ENCODE data around the gene CRAMP1. TPM values are rescaled to one million over a fixed set of nuclear protein-coding genes. Genes with fewer than 3 reads are reported as not detected.

Gene CRAMP1
- total RNA-seq, 1 donor from 2014 or later, result 52.4 TPM

- TF ChIP-seq CTCF (IDR thresholded peaks at IDR 0.05; ENCODE audit: partially characterized antibody, unreplicated experiment), result no peak
- H3K4me1 Mint-ChIP-seq (ENCODE audit: low read depth, unreplicated experiment), result peaks cover 41% of the 10 kb centered on the region
- H3K9me3 Mint-ChIP-seq (ENCODE audit: unreplicated experiment), result peaks cover 19% of the 10 kb centered on the region
- peaks cover 17% of the 10 kb centered on the region for H3K27me3 Mint-ChIP-seq (ENCODE audit: unreplicated experiment)
- no peaks in the 10 kb centered on the region for H3K36me3 Mint-ChIP-seq (ENCODE audit: unreplicated experiment)
- DNase-seq, result no peak
- H3K4me3 Mint-ChIP-seq (ENCODE audit: unreplicated experiment), result peak overlapping the region; percentile 91
- peak overlapping the region; percentile 53 for H3K27ac Mint-ChIP-seq (ENCODE audit: unreplicated experiment)
These were observed 96.6 kb downstream of the CRAMP1 start for GRCh38 chr16:1708768-1709180.

GRCh38 chr16:1709356-1709755 lies 97.2 kb downstream of the CRAMP1 start:
- no peak for DNase-seq
- peak overlapping the region; percentile 88 for H3K27ac Mint-ChIP-seq (ENCODE audit: unreplicated experiment)
- H3K4me1 Mint-ChIP-seq (ENCODE audit: low read depth, unreplicated experiment), result peaks cover 45% of the 10 kb centered on the region
- no peaks in the 10 kb centered on the region for H3K36me3 Mint-ChIP-seq (ENCODE audit: unreplicated experiment)
- no peak for TF ChIP-seq CTCF (IDR thresholded peaks at IDR 0.05; ENCODE audit: partially characterized antibody, unreplicated experiment)
- H3K27me3 Mint-ChIP-seq (ENCODE audit: unreplicated experiment), result peaks cover 17% of the 10 kb centered on the region
- H3K9me3 Mint-ChIP-seq (ENCODE audit: unreplicated experiment), result peaks cover 17% of the 10 kb centered on the region
- peak overlapping the region; percentile 91 for H3K4me3 Mint-ChIP-seq (ENCODE audit: unreplicated experiment)

GRCh38 chr16:1710811-1711507 lies 98.8 kb downstream of the CRAMP1 start:
- Mint-ChIP-seq H3K9me3 (ENCODE audit: unreplicated experiment) (peaks cover 8% of the 10 kb centered on the region), H3K36me3 (ENCODE audit: unreplicated experiment) (no peaks in the 10 kb centered on the region), H3K27me3 (ENCODE audit: unreplicated experiment) (peaks cover 11% of the 10 kb centered on the region), H3K4me3 (ENCODE audit: unreplicated experiment) (peak overlapping the region; percentile 74), H3K4me1 (ENCODE audit: low read depth, unreplicated experiment) (peaks cover 48% of the 10 kb centered on the region), H3K27ac (ENCODE audit: unreplicated experiment) (peak overlapping the region; percentile 64)
- no peak for DNase-seq
- TF ChIP-seq CTCF (IDR thresholded peaks at IDR 0.05; ENCODE audit: partially characterized antibody, unreplicated experiment), result no peak

- H3K9me3 Mint-ChIP-seq (ENCODE audit: unreplicated experiment), result peaks cover 1% of the 10 kb centered on the region
- H3K27ac Mint-ChIP-seq (ENCODE audit: unreplicated experiment), result peak overlapping the region; percentile 80
- peak overlapping the region; percentile 61 for H3K4me3 Mint-ChIP-seq (ENCODE audit: unreplicated experiment)
- H3K36me3 Mint-ChIP-seq (ENCODE audit: unreplicated experiment), result no peaks in the 10 kb centered on the region
- no peak for DNase-seq
- no peak for TF ChIP-seq CTCF (IDR thresholded peaks at IDR 0.05; ENCODE audit: partially characterized antibody, unreplicated experiment)
- peaks cover 3% of the 10 kb centered on the region for H3K27me3 Mint-ChIP-seq (ENCODE audit: unreplicated experiment)
- peaks cover 46% of the 10 kb centered on the region for H3K4me1 Mint-ChIP-seq (ENCODE audit: low read depth, unreplicated experiment)
These were observed 100.7 kb downstream of the CRAMP1 start for GRCh38 chr16:1712791-1713261.

- DNase-seq, result no peak
- H3K27me3 Mint-ChIP-seq (ENCODE audit: unreplicated experiment), result peaks cover 3% of the 10 kb centered on the region
- peak overlapping the region; percentile 80 for H3K27ac Mint-ChIP-seq (ENCODE audit: unreplicated experiment)
- no peak for TF ChIP-seq CTCF (IDR thresholded peaks at IDR 0.05; ENCODE audit: partially characterized antibody, unreplicated experiment)
- H3K36me3 Mint-ChIP-seq (ENCODE audit: unreplicated experiment), result no peaks in the 10 kb centered on the region
- peaks cover 43% of the 10 kb centered on the region for H3K4me1 Mint-ChIP-seq (ENCODE audit: low read depth, unreplicated experiment)
- peaks cover 1% of the 10 kb centered on the region for H3K9me3 Mint-ChIP-seq (ENCODE audit: unreplicated experiment)
- H3K4me3 Mint-ChIP-seq (ENCODE audit: unreplicated experiment), result peak overlapping the region; percentile 61
These were observed 101.2 kb downstream of the CRAMP1 start for GRCh38 chr16:1713331-1713730.
